ENCODE data around the gene ABCA12.

Gene ABCA12

DNA sequence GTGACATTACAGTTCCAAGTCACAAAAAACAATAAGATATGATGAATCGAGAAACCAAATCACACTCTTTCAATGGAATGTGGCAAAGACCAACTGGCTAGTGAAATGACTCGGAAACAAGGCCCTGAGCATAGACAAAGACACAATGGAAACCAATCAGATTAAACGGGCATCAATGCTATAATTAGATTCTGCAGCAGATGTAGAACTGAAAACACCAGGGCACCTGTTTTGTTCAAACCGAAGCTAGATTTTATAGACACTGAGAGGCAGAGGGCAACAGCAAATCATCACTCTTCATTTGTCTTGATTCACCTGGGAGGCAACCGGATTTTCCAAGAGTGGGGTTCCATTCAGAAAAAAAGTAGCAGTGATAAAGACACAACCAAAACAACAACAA is 236.1 kb downstream of the ABCA12 start:
- no peak for DNase-seq

DNA sequence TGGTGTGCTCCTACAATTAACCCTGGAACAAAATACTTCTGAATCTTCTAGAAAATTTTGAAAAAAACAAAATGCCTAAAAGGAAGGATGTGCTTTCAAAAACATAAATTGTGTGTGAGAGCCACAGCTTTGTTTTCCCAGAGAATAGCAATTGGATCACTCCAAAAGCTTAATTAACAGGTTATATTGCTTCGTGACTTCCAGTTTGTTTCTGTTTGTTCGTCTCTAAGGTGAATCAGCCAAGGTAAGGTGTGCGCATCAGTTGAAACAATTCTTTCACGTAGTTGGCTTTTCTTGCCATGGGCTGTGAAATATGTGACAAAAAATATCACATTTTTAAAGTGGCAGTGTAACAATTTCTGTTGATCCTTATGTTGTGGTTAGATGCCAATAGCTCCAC is 238.7 kb downstream of the ABCA12 start:
- DNase-seq: no peak

DNA sequence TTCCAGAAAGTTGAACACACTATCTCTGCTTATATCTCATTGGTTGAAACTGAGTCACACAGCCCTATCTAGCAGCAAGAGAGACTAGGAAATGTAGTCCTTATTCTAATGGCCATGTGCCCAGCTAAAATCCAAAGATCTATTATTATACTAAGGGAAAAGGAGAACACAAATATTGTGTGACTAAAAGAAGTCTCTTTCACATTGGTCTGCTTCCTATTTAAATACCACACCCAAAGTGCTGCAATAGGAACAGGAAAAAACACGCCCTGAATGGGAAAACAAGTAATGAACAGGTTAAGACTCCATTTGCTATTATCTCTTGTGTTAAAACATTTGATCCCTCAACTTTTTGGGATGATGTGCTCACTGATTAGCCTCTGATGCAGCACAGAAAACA is 242.2 kb downstream of the ABCA12 start:
- no peak for DNase-seq

DNA sequence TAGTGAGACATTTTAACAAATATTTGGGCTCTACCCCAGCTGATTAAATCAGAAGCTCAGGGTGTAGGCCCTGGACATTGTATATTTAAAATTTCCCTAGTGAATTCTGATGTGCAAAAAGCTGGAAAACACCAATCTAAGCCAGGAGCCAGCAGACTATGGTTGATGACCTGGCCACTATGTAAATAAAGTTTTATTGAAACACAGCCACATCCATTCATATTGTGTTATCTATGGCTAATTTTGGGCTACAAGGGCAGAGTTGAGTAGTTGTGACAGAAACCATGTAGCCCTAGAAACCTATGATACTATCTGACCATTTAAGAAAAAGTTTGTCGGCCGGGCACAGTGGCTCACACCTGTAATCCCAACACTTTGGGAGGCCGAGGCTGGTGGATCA is 243.0 kb downstream of the ABCA12 start:
- DNase-seq: no peak

DNA sequence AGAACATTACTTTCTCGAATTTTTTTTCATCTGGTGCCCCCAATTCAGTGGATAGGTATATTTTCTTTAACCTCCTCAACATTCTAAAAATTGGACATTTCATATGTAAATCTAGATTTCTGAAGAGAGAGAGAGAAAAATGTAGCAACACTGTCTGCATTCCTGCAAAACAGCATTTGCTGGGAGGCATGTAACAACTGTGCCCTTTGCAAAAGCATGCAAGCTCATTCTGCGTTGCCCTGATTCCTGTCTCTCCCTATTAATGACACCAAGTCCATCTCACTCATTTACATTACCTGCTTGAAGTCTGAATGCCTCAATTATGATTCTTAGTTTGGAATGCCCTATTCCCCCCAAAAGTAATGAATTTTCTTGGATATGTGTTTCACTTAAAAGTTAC is 249.1 kb downstream of the ABCA12 start:
- DNase-seq: no peak

DNA sequence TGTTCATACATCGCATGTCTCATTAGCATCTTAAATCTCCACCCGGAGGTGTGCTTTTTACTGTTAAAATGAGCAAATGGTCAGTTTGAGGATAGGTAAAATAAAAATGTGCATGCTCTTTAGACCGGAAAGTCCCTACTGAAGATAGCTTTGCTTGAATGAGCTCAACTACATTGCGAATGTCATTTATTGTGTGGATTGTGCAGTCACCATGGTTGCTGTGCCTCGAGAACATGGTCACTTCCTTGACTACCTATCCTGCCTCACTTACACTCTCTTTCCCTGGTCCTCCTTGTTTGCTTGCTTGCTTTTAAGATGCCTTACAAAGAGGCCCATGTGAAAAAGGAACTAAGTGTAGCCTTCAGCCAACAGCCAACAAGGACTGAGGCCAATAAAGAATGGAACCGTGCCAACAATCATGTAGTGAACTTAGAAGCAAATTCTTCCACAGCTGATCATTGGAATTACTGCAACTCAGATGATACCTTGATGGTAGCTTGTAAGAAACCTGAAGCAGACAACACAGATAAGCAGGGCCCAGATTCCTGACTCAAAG is 256.7 kb downstream of the ABCA12 start:
- no peak for DNase-seq
